Measurements from ENCODE around the gene FBP1. TPM values are rescaled to one million over a fixed set of nuclear protein-coding genes. Genes with fewer than 3 reads are reported as not detected.

The FBP1 gene
- total RNA-seq (2022) (1.8 and 2.3 TPM in 2 replicates), Bru-seq, nascent RNA (percentile 35 among the genes with signal in this experiment), BruChase-seq, experiment 1, labeled RNA remaining after a 2-hour chase (percentile 22 among the genes with signal in this experiment), BruChase-seq, experiment 2, labeled RNA remaining after a 6-hour chase (percentile 27 among the genes with signal in this experiment)
- long read RNA-seq, partial matches to known transcripts: 1 of 4 reads
- long read RNA-seq, other reads (novel, unspliced or antisense): 0 of 4 reads

- Mint-ChIP-seq H3K9me3 (ENCODE audit: unreplicated experiment) (no peaks in the 10 kb centered on the region), H3K27me3 (ENCODE audit: insufficient read depth, unreplicated experiment) (no peaks in the 10 kb centered on the region), H3K4me3 (ENCODE audit: unreplicated experiment) (peak within 1 kb of the TSS; percentile 70), H3K36me3 (ENCODE audit: insufficient read depth, unreplicated experiment) (no peaks in the 10 kb centered on the region), H3K4me1 (ENCODE audit: low read depth, unreplicated experiment) (no peaks in the 10 kb centered on the region), H3K27ac (ENCODE audit: unreplicated experiment) (no peak within 1 kb of the TSS)
- ChIA-PET POLR2A (no interaction called here), CTCF (interaction anchor here (0.6 kb wide), 1 partner anchor 10 kb away, joined by 3 read pairs; no protein-coding TSS in a partner anchor)
- Histone ChIP-seq H3K9me3 (no peaks in the 10 kb centered on the region), H3K4me3 (ENCODE audit: low read depth, low read length) (peak within 1 kb of the TSS; percentile 55), H3K27me3 (replicated peaks; ENCODE audit: control insufficient read depth, insufficient read depth, low read length) (no peaks in the 10 kb centered on the region), H3K36me3 (ENCODE audit: control insufficient read depth, insufficient read depth, low read length) (no peaks in the 10 kb centered on the region), H3K4me1 (no peaks in the 10 kb centered on the region)
- intact Hi-C loops (cut with micrococcal nuclease; ENCODE audit: unreplicated experiment): no loop called here
- no TSS peak for BruUV-seq (replicated peaks)
- DNase-seq: peak in 1 of 2 experiments; percentile 34
- TF ChIP-seq CTCF (IDR thresholded peaks at IDR 0.05; ENCODE audit: insufficient read depth in 1 of 2, low read depth in 1 of 2, low read length in 1 of 2, severe bottlenecking in 1 of 2, unreplicated experiment in 1 of 2): no peak
These were observed at the start of gene FBP1 for GRCh38 chr9:94639061-94639998. FBP1 (minus strand) TSS chr9:94639518; CDS start chr9:94639310, 208 bp downstream.

GRCh38 chr9:94687451-94687850, 48.1 kb upstream of the FBP1 start:
- Mint-ChIP-seq H3K36me3 (ENCODE audit: insufficient read depth, unreplicated experiment) (peaks cover 8% of the 10 kb centered on the region), H3K27ac (ENCODE audit: unreplicated experiment) (no peak overlapping the region)
- intact Hi-C loops (cut with micrococcal nuclease; ENCODE audit: unreplicated experiment): no loop called here

More at GRCh38 chr9:94687451-94687850, 48.1 kb upstream of the FBP1 start:
- no peak for DNase-seq
- no peaks in the 10 kb centered on the region for H3K27me3 Mint-ChIP-seq (ENCODE audit: insufficient read depth, unreplicated experiment)
- peaks cover 9% of the 10 kb centered on the region for H3K9me3 Mint-ChIP-seq (ENCODE audit: unreplicated experiment)
- Histone ChIP-seq H3K4me1 (peaks cover 19% of the 10 kb centered on the region), H3K36me3 (ENCODE audit: control insufficient read depth, insufficient read depth, low read length) (no peaks in the 10 kb centered on the region; the same call in 1 of the 2 replicates), H3K9me3 (no peaks in the 10 kb centered on the region; the same call in 1 of the 2 replicates), H3K4me3 (ENCODE audit: low read depth, low read length) (no peak overlapping the region), H3K27me3 (replicated peaks; ENCODE audit: control insufficient read depth, insufficient read depth, low read length) (no peaks in the 10 kb centered on the region)
- ChIA-PET CTCF (no interaction called here), POLR2A (no interaction called here)
- BruUV-seq (replicated peaks): no TSS peak
- no peak for TF ChIP-seq CTCF (IDR thresholded peaks at IDR 0.05; ENCODE audit: insufficient read depth in 1 of 2, low read depth in 1 of 2, low read length in 1 of 2, severe bottlenecking in 1 of 2, unreplicated experiment in 1 of 2)
- H3K4me1 Mint-ChIP-seq (ENCODE audit: low read depth, unreplicated experiment): peaks cover 9% of the 10 kb centered on the region
- no peak overlapping the region for H3K4me3 Mint-ChIP-seq (ENCODE audit: unreplicated experiment)
